H1 (cell line): ENCODE measurements around the gene DBET.

Experiments
- ASH2L ChIP-seq: fragments of 200-600, 300-600 bp; sonication (generic); IDR thresholded peaks from one replicate; pipeline ENCODE4 v1.7.1; 2017; ENCODE audit warnings: low read length
- CEBPB ChIP-seq: IDR thresholded peaks from 2 replicates; pipeline ENCODE4 v1.6.1; 2012; ENCODE audit warnings: low read depth, low read length
- HDAC2 ChIP-seq, 2 experiments: fragments of 300-600 bp in 1 of 2; sonication (generic) in 1 of 2; IDR thresholded peaks; 2 replicates each; pipeline ENCODE4 v1.6.1; 2011 to 2012; ENCODE audit warnings: low read depth in 2 of 2, low read length in 2 of 2, mild to moderate bottlenecking in 2 of 2, moderate library complexity in 2 of 2, borderline replicate concordance in 1 of 2, inconsistent platforms in 1 of 2
- JUN ChIP-seq: IDR thresholded peaks from 2 replicates; pipeline ENCODE4 v1.6.1; 2011; ENCODE audit warnings: low read depth, mild to moderate bottlenecking, improper control_type of control experiment, low read length
- KDM1A ChIP-seq: fragments of 200-600, 300-600 bp; sonication (generic); IDR thresholded peaks from 2 replicates; pipeline ENCODE4 v1.7.1; 2016; ENCODE audit warnings: mild to moderate bottlenecking, low read length, borderline replicate concordance
- PHF8 ChIP-seq: fragments of 200-600 bp; sonication (generic); conservative IDR thresholded peaks from 2 replicates; pipeline ENCODE4 v1.7.1; 2012; ENCODE audit warnings: low read depth, mild to moderate bottlenecking, inconsistent platforms, low read length, moderate library complexity
- POLR2A ChIP-seq, 2 experiments: IDR thresholded peaks; 1 replicate in 1 of 2; 2 replicates in 1 of 2; pipeline ENCODE4 v1.6.1; 2011; ENCODE audit warnings: low read depth in 2 of 2, low read length in 2 of 2, mild to moderate bottlenecking in 2 of 2; ENCODE audit errors: control extremely low read depth in 1 of 2
- POLR2AphosphoS5 ChIP-seq: IDR thresholded peaks from 2 replicates; pipeline ENCODE4 v1.6.1; 2011; ENCODE audit warnings: low read depth, low read length
- POU5F1 ChIP-seq: IDR thresholded peaks from 2 replicates; pipeline ENCODE4 v1.6.1; 2011; ENCODE audit warnings: low read depth, mild to moderate bottlenecking, low read length, moderate library complexity
- RXRA ChIP-seq: IDR thresholded peaks from 2 replicates; pipeline ENCODE4 v1.6.1; 2011; ENCODE audit warnings: low read depth, mild to moderate bottlenecking, low read length, moderate library complexity; ENCODE audit not compliant: insufficient read depth
- SRF ChIP-seq: IDR thresholded peaks from 2 replicates; pipeline ENCODE4 v1.6.1; 2011; ENCODE audit warnings: mild to moderate bottlenecking, low read depth, low read length, moderate library complexity
- TF ChIP-seq, protein P1 (sequence below): IDR thresholded peaks from 2 replicates; pipeline ENCODE4 v1.6.1; 2012; ENCODE audit warnings: inconsistent platforms
- TF ChIP-seq, protein P2 (sequence below): IDR thresholded peaks from 2 replicates; pipeline ENCODE4 v1.6.1; 2011; ENCODE audit warnings: low read depth, mild to moderate bottlenecking, low read length; ENCODE audit not compliant: insufficient read depth
- TF ChIP-seq, protein P3 (sequence below), 3 experiments: IDR thresholded peaks; 1 replicate in 2 of 3; 2 replicates in 1 of 3; pipeline versions ENCODE4 v1.5.1 to v1.6.1; 2011; ENCODE audit warnings: low read length in 3 of 3, mild to moderate bottlenecking in 3 of 3, inconsistent platforms in 2 of 3, low read depth in 1 of 3, moderate library complexity in 1 of 3; ENCODE audit not compliant: insufficient read depth in 1 of 3; ENCODE audit errors: control extremely low read depth in 1 of 3

DNA sequence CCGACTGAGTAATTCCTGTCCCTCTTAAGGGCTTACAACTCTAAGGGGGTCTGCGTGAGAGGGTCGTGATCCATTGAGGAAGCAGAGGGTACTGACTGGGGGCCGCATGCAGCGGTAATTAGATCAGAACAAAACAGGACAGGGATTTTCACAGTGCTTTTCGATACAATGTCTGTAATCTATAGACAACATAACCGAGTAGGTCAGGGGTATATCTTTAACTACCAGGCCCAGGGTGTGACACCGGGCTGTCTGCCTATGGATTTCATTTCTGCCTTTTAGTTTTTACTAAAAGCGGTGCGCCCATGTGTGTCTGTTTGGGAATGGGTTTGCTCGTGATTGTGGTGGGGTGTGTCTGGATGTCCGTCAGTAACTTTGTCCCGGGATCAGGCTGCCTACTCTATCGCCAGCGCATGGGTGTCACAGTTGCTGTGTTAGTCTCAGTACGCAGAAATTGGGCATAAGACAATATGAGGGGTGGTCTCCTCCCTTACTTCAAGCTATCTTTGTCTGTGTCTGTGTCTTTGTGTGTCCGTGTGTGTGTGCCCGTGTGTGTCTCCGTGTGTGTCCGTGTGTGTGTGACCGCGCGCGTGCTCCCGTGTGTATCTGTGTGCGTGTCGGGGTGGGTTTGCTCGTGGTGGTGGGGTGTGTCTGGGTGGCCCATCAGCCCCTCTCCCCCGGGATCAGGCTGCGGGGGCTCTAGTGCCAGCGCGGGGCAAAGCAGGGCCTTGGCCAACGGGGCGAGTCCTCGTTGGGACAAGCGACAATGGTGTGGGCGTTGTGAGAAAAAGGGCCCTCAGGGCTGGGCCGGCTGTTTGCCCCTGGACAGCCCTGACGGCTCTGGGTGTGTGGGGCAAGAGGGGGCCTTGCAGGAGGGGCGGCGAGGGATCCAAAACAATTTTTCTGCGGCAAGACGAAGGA lies 47.7 kb upstream of the DBET start:
- TF ChIP-seq, protein P1, sequence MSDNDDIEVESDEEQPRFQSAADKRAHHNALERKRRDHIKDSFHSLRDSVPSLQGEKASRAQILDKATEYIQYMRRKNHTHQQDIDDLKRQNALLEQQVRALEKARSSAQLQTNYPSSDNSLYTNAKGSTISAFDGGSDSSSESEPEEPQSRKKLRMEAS = no peak
- TF ChIP-seq POU5F1 (no peak), CEBPB (no peak), ASH2L (no peak), SRF (no peak), PHF8 (no peak), POLR2A (IDR thresholded peaks at IDR 0.05; ENCODE audit: control extremely low read depth in 1 of 2, low read depth in 2 of 2, low read length in 2 of 2) (no peak), HDAC2 (IDR thresholded peaks at IDR 0.05; ENCODE audit: borderline replicate concordance in 1 of 2, low read depth in 2 of 2, low read length in 2 of 2) (no peak), KDM1A (no peak), POLR2AphosphoS5 (no peak), JUN (no peak), RXRA (no peak)
- TF ChIP-seq, protein P2, sequence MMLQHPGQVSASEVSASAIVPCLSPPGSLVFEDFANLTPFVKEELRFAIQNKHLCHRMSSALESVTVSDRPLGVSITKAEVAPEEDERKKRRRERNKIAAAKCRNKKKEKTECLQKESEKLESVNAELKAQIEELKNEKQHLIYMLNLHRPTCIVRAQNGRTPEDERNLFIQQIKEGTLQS = no peak
- TF ChIP-seq, protein P3, sequence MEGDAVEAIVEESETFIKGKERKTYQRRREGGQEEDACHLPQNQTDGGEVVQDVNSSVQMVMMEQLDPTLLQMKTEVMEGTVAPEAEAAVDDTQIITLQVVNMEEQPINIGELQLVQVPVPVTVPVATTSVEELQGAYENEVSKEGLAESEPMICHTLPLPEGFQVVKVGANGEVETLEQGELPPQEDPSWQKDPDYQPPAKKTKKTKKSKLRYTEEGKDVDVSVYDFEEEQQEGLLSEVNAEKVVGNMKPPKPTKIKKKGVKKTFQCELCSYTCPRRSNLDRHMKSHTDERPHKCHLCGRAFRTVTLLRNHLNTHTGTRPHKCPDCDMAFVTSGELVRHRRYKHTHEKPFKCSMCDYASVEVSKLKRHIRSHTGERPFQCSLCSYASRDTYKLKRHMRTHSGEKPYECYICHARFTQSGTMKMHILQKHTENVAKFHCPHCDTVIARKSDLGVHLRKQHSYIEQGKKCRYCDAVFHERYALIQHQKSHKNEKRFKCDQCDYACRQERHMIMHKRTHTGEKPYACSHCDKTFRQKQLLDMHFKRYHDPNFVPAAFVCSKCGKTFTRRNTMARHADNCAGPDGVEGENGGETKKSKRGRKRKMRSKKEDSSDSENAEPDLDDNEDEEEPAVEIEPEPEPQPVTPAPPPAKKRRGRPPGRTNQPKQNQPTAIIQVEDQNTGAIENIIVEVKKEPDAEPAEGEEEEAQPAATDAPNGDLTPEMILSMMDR (IDR thresholded peaks at IDR 0.05; ENCODE audit: control extremely low read depth in 1 of 3, insufficient read depth in 1 of 3, low read depth in 1 of 3, low read length in 3 of 3) = no peak
